Gastrocnemius medialis (tissue), 4 donors: ENCODE measurements around the gene WDR86. TPM values are rescaled to one million over a fixed set of nuclear protein-coding genes. Genes with fewer than 3 reads are reported as not detected.
A peak's percentile ranks its signal among the peaks of the same experiment; 100 is the strongest.

Source experiments
- ATAC-seq, 2 donors: fragments of 150-250 bp; one replicate each; pipeline ENCODE4 v1.9.1; 2016
- DNase-seq, 2 donors: peaks; one replicate each; pipeline ENCODE4 v3.0.0-alpha.2; 2019
- H3K27ac ChIP-seq, 4 donors: fragments of 200-600 bp; sonication (generic); 1 replicate in 1 of 4; 2 replicates in 3 of 4; pipeline ENCODE4 v1.5.1; 2016 to 2018; ENCODE audit warnings: mild to moderate bottlenecking in 2 of 4, moderate library complexity in 1 of 4
- H3K27me3 ChIP-seq, 3 donors: fragments of 200-600 bp; sonication (generic) in 2 of 3; 1 replicate in 1 of 3; 2 replicates in 2 of 3; pipeline versions ENCODE4 v1.5.1 to v1.6.0; 2016 to 2019; ENCODE audit warnings: mild to moderate bottlenecking in 1 of 3, moderate library complexity in 1 of 3
- H3K36me3 ChIP-seq, 2 donors: fragments of 200-600 bp; sonication (generic) in 1 of 2; one replicate each; pipeline ENCODE4 v1.5.1; 2017 to 2018
- H3K4me1 ChIP-seq, 2 donors: fragments of 200-600 bp; sonication (generic) in 1 of 2; one replicate each; pipeline ENCODE4 v1.5.1; 2016 to 2017; ENCODE audit warnings: mild to moderate bottlenecking in 2 of 2
- H3K4me3 ChIP-seq, 4 donors: fragments of 200-600 bp; sonication (generic) in 3 of 4; 1 replicate in 1 of 4; 2 replicates in 3 of 4; pipeline ENCODE4 v1.5.1; 2016 to 2019; ENCODE audit warnings: mild to moderate bottlenecking in 2 of 4
- H3K9me3 ChIP-seq, 3 donors: fragments of 200-600 bp; sonication (generic) in 2 of 3; 1 replicate in 1 of 3; 2 replicates in 2 of 3; pipeline ENCODE4 v1.5.1; 2016 to 2019
- CTCF ChIP-seq, 5 experiments: fragments of 450-650 bp in 3 of 5; fragments of 200-600 bp in 2 of 5; sonication (generic) in 2 of 5; IDR thresholded peaks in 4 of 5; conservative IDR thresholded peaks in 1 of 5; 1 replicate in 4 of 5; 2 replicates in 1 of 5; pipeline ENCODE4 v1.5.1; 2016 to 2019; ENCODE audit warnings: antibody characterized with exemption in 5 of 5, mild to moderate bottlenecking in 3 of 5, moderate library complexity in 3 of 5
- POLR2A ChIP-seq, 2 donors: fragments of 450-650 bp; IDR thresholded peaks; one replicate each; pipeline ENCODE4 v1.6.1; 2017; ENCODE audit warnings: antibody characterized with exemption in 2 of 2, mild to moderate bottlenecking in 2 of 2, moderate library complexity in 2 of 2
- in situ Hi-C, 4 donors: fragments of 200-750 bp; cut with MboI; loops; one replicate each; pipeline versions ENCODE4 v1.15.0 to v1.8.0; 2017; ENCODE audit warnings: low sequenced_read_pairs in 4 of 4
- intact Hi-C: fragments of 100-400 bp; cut with DNase I; formaldehyde crosslinking; loops from one replicate; pipeline ENCODE4 v1.15.1; 2023; ENCODE audit warnings: low total_unique reads
- total RNA-seq, 4 donors: library from RNA; depleted of rRNA; stranded (reverse); fragments of >200 nt; gene quantifications; one replicate each; pipeline versions ENCODE4 v1.1.0 to v1.2.3, GENCODE V29; 2016

The WDR86 gene
- total RNA-seq, 4 donors from 2014 or later: 0.13 to 0.31 TPM; not detected in 2

- no peak for ATAC-seq
- TF ChIP-seq CTCF (IDR thresholded peaks at IDR 0.05 in 4 of 5, conservative IDR thresholded peaks at IDR 0.05 in 1 of 5): no peak
- Histone ChIP-seq H3K9me3 (no peaks in the 10 kb centered on the region), H3K4me3 (no peak overlapping the region), H3K27ac (no peak overlapping the region), H3K36me3 (no peaks in the 10 kb centered on the region), H3K4me1 (peaks cover 0 to 7% of the 10 kb centered on the region in 2 donors), H3K27me3 (no peaks in the 10 kb centered on the region)
- intact Hi-C loops (no loop called here), in situ Hi-C loops (loop anchor here in 2 of 4 donors (5.0 to 25.0 kb wide), 2 partner anchors 86 to 284 kb away; no protein-coding TSS in a partner anchor)
- DNase-seq: peak in 1 of 2 donors; percentile 9
Measured at GRCh38 chr7:151452680-151453325, 43.0 kb upstream of the WDR86 start.

GRCh38 chr7:151451626-151452571 lies 42.1 kb upstream of the WDR86 start:
- intact Hi-C loops: no loop called here
- Histone ChIP-seq H3K27me3 (no peaks in the 10 kb centered on the region), H3K36me3 (no peaks in the 10 kb centered on the region), H3K4me3 (no peak overlapping the region), H3K4me1 (peaks cover 0 to 7% of the 10 kb centered on the region in 2 donors), H3K27ac (no peak overlapping the region), H3K9me3 (no peaks in the 10 kb centered on the region)
- in situ Hi-C loops: loop anchor here in 2 of 4 donors (5.0 to 25.0 kb wide), 2 partner anchors 85 to 285 kb away; no protein-coding TSS in a partner anchor
- peak in 1 of 2 donors; percentile 8 for DNase-seq
- ATAC-seq: no peak
- no peak for TF ChIP-seq POLR2A (IDR thresholded peaks at IDR 0.05)

DNA sequence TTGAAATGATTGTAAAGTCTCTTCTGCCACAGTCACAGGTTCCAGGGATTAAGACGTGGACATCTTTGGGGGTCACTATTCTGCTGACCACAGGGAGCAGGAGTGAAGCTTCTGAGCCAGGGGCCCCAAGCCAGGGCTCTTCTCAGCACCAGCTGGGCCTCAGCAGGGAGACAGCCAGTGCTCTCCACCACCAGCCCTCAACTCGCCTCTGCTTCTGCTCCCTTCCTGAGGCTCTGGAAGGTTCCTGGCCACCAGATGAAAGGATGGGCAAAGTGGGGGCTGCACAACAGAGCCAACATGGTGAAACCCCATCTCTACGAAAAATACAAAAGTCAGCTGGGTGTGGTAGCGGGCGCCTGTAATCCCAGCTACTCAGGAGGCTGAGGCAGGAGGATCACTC lies 41.3 kb upstream of the WDR86 start:
- Histone ChIP-seq H3K27ac (no peak overlapping the region), H3K9me3 (no peaks in the 10 kb centered on the region), H3K4me1 (peaks cover 0 to 7% of the 10 kb centered on the region in 2 donors), H3K36me3 (no peaks in the 10 kb centered on the region), H3K4me3 (no peak overlapping the region), H3K27me3 (no peaks in the 10 kb centered on the region)
- peak in 1 of 2 donors; percentile 4 for DNase-seq
- no peak for ATAC-seq
- in situ Hi-C loops: loop anchor here in 2 of 4 donors (5.0 to 25.0 kb wide), 2 partner anchors 84 to 286 kb away; no protein-coding TSS in a partner anchor
- intact Hi-C loops: no loop called here
- no peak for TF ChIP-seq CTCF (IDR thresholded peaks at IDR 0.05 in 4 of 5, conservative IDR thresholded peaks at IDR 0.05 in 1 of 5)
- no peak for TF ChIP-seq POLR2A (IDR thresholded peaks at IDR 0.05)

- intact Hi-C loops: loop anchor here (5.0 kb wide), 1 partner anchor 133 kb away; no protein-coding TSS in a partner anchor
- H3K27ac ChIP-seq: no peak overlapping the region
- peaks cover 0 to 7% of the 10 kb centered on the region in 2 donors for H3K4me1 ChIP-seq
- in situ Hi-C loops: loop anchor here (5.0 to 25.0 kb wide), 2 partner anchors 83 to 287 kb away; no protein-coding TSS in a partner anchor
- no peak overlapping the region for H3K4me3 ChIP-seq
- H3K9me3 ChIP-seq: no peaks in the 10 kb centered on the region
- H3K36me3 ChIP-seq: no peaks in the 10 kb centered on the region
- no peak for ATAC-seq
- DNase-seq: peak in 1 of 2 donors; percentile 3
- H3K27me3 ChIP-seq: no peaks in the 10 kb centered on the region
- no peak for TF ChIP-seq CTCF (IDR thresholded peaks at IDR 0.05 in 4 of 5, conservative IDR thresholded peaks at IDR 0.05 in 1 of 5)
- no peak for TF ChIP-seq POLR2A (IDR thresholded peaks at IDR 0.05)
Measured at GRCh38 chr7:151449990-151450389, 40.2 kb upstream of the WDR86 start.
